Measurements from ENCODE around the gene DHTKD1.

The DHTKD1 gene

DNA sequence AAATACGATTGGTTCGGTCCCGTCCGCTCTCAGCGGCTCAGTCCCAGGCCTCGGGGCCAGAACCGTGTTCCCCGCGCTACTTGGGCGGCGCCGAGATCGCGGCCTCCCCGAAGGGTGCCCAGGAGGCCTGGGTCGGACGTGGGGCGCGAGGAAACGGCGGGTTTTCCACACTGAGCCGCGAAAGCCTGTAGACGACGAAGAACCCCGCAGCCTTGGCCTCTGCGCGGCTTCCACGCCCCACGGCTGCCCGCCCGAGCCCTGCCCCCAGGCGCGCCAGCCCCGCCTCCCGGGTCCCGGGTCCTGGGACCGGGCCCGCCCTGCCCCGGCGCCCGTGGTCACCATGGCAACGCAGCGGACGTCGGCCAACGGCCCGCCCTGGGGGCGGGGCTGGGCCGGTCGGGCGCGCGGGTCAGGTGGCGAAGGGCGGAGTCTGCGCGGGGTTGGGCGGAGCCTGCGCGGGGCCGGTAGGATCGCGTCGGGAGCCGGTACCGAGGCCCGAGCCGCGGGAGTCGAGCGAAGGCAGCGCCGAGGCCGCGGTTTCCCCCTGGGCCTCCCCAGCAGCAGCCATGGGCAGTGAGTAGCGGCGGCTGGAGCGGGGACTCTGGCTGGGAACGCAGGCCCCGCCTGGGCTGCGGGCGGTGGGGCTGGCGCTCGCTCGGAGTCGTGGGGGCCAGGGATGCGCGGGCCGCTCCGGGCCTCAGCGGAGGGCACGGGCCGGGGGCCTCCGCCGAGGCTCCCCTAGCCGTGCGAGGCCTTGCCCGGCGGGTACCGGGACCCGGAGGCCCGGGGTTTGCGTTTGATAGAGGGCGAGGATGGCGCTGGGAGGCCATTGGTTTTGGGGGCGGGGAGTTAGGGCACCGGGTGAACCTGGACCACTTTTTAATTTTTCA lies 60.7 kb downstream of the DHTKD1 start, which contains the start of gene SEC61A2:
SEC61A2 (plus strand) TSS at position 456 of the 890 bp plus-strand sequence; CDS start at position 567, 111 bp downstream.
- H3K27ac ChIP-seq, result peak within 1 kb of the TSS; percentile 84
- TF ChIP-seq, protein P1, sequence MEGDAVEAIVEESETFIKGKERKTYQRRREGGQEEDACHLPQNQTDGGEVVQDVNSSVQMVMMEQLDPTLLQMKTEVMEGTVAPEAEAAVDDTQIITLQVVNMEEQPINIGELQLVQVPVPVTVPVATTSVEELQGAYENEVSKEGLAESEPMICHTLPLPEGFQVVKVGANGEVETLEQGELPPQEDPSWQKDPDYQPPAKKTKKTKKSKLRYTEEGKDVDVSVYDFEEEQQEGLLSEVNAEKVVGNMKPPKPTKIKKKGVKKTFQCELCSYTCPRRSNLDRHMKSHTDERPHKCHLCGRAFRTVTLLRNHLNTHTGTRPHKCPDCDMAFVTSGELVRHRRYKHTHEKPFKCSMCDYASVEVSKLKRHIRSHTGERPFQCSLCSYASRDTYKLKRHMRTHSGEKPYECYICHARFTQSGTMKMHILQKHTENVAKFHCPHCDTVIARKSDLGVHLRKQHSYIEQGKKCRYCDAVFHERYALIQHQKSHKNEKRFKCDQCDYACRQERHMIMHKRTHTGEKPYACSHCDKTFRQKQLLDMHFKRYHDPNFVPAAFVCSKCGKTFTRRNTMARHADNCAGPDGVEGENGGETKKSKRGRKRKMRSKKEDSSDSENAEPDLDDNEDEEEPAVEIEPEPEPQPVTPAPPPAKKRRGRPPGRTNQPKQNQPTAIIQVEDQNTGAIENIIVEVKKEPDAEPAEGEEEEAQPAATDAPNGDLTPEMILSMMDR (conservative IDR thresholded peaks at IDR 0.05), result no peak

GRCh38 chr10:12130237-12130872 lies 61.6 kb downstream of the DHTKD1 start:
- TF ChIP-seq, protein P1 (conservative IDR thresholded peaks at IDR 0.05), result peak; percentile 67
- peak overlapping the region; percentile 84 for H3K27ac ChIP-seq

DNA sequence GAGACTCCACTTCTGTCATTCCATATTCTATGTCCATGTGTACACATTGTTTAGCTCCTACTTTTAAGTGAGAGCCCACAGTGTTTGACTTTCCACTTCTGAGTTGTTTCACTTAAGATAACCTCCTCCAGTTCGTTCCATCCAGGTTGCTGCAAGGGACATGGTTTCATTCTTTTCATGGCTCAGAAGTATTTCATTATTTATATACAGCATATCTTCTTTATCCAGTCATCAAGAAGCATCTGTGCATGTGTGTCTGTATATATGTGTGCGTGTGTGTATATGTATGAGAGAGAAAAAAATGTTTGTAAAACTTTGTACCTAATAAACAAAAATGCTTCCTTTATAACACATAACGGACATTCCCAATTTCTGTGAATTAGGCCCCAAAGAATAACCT lies 66.9 kb downstream of the DHTKD1 start:
- TF ChIP-seq, protein P1 (conservative IDR thresholded peaks at IDR 0.05), result no peak
- no peak overlapping the region for H3K27ac ChIP-seq

- H3K27ac ChIP-seq, result no peak overlapping the region
- TF ChIP-seq, protein P1 (conservative IDR thresholded peaks at IDR 0.05), result no peak
Observed at GRCh38 chr10:12140038-12140437, 71.3 kb downstream of the DHTKD1 start.

GRCh38 chr10:12144538-12144937 lies 75.8 kb downstream of the DHTKD1 start:
- TF ChIP-seq, protein P1 (conservative IDR thresholded peaks at IDR 0.05), result no peak
- no peak overlapping the region for H3K27ac ChIP-seq

GRCh38 chr10:12150163-12150562 lies 81.4 kb downstream of the DHTKD1 start:
- no peak overlapping the region for H3K27ac ChIP-seq
- TF ChIP-seq, protein P1 (conservative IDR thresholded peaks at IDR 0.05), result no peak

GRCh38 chr10:12154516-12154915 lies 85.8 kb downstream of the DHTKD1 start:
- TF ChIP-seq, protein P1 (conservative IDR thresholded peaks at IDR 0.05), result no peak
- no peak overlapping the region for H3K27ac ChIP-seq
